Smooth muscle cell (in vitro differentiated cells): ENCODE measurements around the gene EVI5. TPM values are rescaled to one million over a fixed set of nuclear protein-coding genes. Genes with fewer than 3 reads are reported as not detected.
"Not testable (repeated sequence)": the region's sequence is repeated elsewhere in the genome, so short reads cannot be mapped to it uniquely, and the experiment has no call there.

Experiments
- DNase-seq: peaks from one replicate; lab custom pipeline; 2025; ENCODE audit not compliant: unreplicated experiment; lab: John Stamatoyannopoulos, UW
- H2AFZ ChIP-seq: fragments of 200-600 bp; sonication (generic); 2 replicates; pipeline ENCODE4 v1.6.0; 2016; ENCODE audit warnings: antibody characterized with exemption, low read depth, mild to moderate bottlenecking
- H3F3A ChIP-seq: fragments of 200-600 bp; sonication (generic); 2 replicates; pipeline ENCODE4 v1.6.0; 2017; ENCODE audit warnings: antibody characterized with exemption, low read depth
- H3K27ac ChIP-seq: fragments of 200-600 bp; sonication (generic); 2 replicates; pipeline ENCODE4 v1.5.1; 2016; ENCODE audit warnings: low read depth, mild to moderate bottlenecking
- H3K27me3 ChIP-seq: fragments of 200-600 bp; sonication (generic); 2 replicates; pipeline ENCODE4 v1.6.1; 2016; ENCODE audit warnings: low read depth, mild to moderate bottlenecking
- H3K36me3 ChIP-seq: fragments of 200-600 bp; sonication (generic); 2 replicates; pipeline ENCODE4 v1.5.1; 2016; ENCODE audit warnings: low read depth
- H3K4me1 ChIP-seq: fragments of 200-600 bp; sonication (generic); 2 replicates; pipeline ENCODE4 v1.5.1; 2016; ENCODE audit warnings: low read depth
- H3K4me2 ChIP-seq: fragments of 200-600 bp; sonication (generic); 2 replicates; pipeline ENCODE4 v1.6.0; 2016; ENCODE audit warnings: mild to moderate bottlenecking
- H3K4me3 ChIP-seq: fragments of 200-600 bp; sonication (generic); 2 replicates; pipeline ENCODE4 v1.5.1; 2016; ENCODE audit warnings: mild to moderate bottlenecking
- H3K79me2 ChIP-seq: fragments of 200-600 bp; sonication (generic); 2 replicates; pipeline ENCODE4 v1.6.0; 2016; ENCODE audit warnings: low read depth, mild to moderate bottlenecking
- H3K9ac ChIP-seq: fragments of 200-600 bp; sonication (generic); 2 replicates; pipeline ENCODE4 v1.6.0; 2016; ENCODE audit warnings: low read depth
- H3K9me3 ChIP-seq: fragments of 200-600 bp; sonication (generic); replicated peaks from 2 replicates; pipeline ENCODE4 v1.5.1; 2016; ENCODE audit warnings: low read depth
- H4K20me1 ChIP-seq: fragments of 200-600 bp; sonication (generic); 2 replicates; pipeline ENCODE4 v1.6.0; 2016; ENCODE audit warnings: low read depth
- CTCF ChIP-seq: fragments of 200-600 bp; sonication (generic); IDR thresholded peaks from 2 replicates; pipeline ENCODE4 v1.5.1; 2017; ENCODE audit warnings: borderline replicate concordance, mild to moderate bottlenecking, antibody characterized with exemption; ENCODE audit not compliant: insufficient read depth, poor library complexity, severe bottlenecking
- WGBS: methylation state at CpG from one replicate; pipeline ENCODE4 v1.1.7; 2016; ENCODE audit warnings: low lambda C conversion rate; 5-methylcytosine and 5-hydroxymethylcytosine counted together
- polyA plus RNA-seq: library from polyadenylated mRNA; unstranded; fragments of >200 nt; fragmentation: Nextera tagmentation; extraction: Ambion mirVana; gene quantifications from 2 replicates; pipeline ENCODE4 v1.2.1, GENCODE V29; 2016
- total RNA-seq: library from RNA; depleted of rRNA; stranded (reverse); fragments of >200 nt; gene quantifications from 2 replicates; pipeline ENCODE4 v1.2.3, GENCODE V29; 2014

EVI5 gene
- total and polyA plus RNA-seq, 2 experiments from 2014 or later: 35.4 to 47.6 TPM

DNA sequence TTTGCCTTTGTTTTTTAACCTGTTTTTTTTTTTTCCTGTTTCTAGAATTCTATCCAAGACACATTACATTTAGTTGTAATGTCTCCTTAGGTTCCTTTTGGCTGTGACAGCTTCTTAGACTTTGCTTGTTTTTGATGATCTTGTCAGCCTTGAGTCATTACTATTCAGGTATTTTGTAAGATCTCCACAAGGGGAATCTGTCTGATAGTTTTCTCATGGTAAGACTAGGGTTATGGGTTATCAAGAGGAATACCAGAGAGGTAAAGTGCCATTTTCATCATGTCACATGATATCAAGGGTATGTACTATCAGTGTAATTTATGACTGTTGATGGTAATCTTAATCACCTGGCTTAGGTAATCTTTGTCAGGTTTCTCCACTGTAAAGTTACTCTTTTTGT, 199.1 kb downstream of the EVI5 start:
- Histone ChIP-seq H3K4me1 (no peaks in the 10 kb centered on the region), H3K4me2 (no peak overlapping the region), H3K27ac (no peak overlapping the region), H3K9me3 (no peaks in the 10 kb centered on the region), H2AFZ (no peak overlapping the region), H4K20me1 (no peaks in the 10 kb centered on the region), H3K27me3 (no peaks in the 10 kb centered on the region), H3F3A (no peaks in the 10 kb centered on the region), H3K4me3 (no peak overlapping the region), H3K79me2 (no peaks in the 10 kb centered on the region), H3K36me3 (no peaks in the 10 kb centered on the region), H3K9ac (no peak overlapping the region)
- DNase-seq: no peak
- TF ChIP-seq CTCF: no peak

DNA sequence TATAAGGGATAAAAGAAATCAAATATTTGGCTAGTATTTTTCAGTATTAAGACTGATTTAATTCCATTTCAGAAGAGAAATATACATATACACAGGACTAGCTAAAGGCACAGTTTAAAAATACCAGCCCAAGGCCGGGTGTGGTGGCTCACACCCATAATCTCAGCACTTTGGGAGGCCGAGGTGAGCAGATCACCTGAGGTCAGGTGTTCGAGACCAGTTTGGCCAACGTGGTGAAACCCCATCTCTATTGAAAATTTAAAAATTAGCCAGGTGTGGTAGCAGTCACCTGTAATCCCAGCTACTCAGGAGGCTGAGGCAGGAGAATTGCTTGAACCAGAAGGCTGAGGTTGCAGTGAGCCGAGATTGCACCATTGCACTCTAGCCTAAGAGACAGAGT, 200.1 kb downstream of the EVI5 start:
- not testable (repeated sequence) for H3K79me2 ChIP-seq, H3K9ac ChIP-seq, H3K27me3 ChIP-seq, H3K9me3 ChIP-seq, H3K4me3 ChIP-seq, H2AFZ ChIP-seq, H3K36me3 ChIP-seq, DNase-seq, H3K4me2 ChIP-seq, H3K4me1 ChIP-seq, H4K20me1 ChIP-seq, H3F3A ChIP-seq
- WGBS: 95% methylated on average over 5 of the region's 5 CpGs
- H3K27ac ChIP-seq: peak overlapping the region; percentile 27

DNA sequence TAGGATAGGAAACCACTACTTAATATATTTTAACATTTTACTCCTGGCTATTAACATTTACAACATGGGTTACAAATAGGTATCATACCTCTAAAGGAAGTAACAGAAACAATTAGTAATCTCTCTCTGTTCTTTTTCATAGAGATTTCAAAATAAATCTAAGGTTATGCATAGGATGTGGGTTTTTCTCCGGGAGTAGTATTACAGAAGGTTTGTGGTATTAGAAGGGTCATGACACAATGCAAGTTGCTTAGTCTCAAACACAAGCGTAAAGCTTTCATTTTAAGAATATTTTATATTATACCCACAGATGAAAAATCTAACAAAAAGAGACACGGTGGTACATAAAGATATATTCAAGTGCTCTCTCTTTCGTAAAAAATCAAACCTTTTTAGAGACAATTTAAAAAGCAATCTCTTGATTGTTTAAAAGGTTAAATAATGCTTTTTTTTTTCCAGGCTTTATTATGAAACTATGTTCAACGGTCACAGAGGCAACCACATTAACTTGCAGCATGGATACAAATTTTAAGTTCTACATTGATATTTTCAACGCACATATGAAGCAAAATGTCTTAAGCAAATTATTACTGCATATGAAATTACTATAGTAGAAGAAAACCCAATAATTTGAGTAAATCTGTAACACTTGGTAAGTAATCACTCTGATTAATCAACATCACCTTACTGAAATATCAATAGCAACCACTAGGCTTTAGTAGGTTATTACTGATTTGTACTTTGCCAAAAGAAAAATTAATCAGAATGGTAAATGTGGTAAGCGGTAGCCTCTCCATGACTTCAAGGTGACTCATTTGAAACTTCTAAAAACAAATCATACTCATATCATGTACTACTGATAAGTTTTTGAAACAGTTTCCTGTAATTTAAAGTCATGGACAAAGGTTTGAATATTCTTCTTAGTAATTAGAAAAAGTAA, 200.8 kb downstream of the EVI5 start:
- no peak overlapping the region for H2AFZ ChIP-seq
- 85% methylated on average over 7 of the region's 7 CpGs for WGBS
- H3K4me1 ChIP-seq: no peaks in the 10 kb centered on the region
- no peaks in the 10 kb centered on the region for H3K36me3 ChIP-seq
- no peak overlapping the region for H3K4me2 ChIP-seq
- H3K4me3 ChIP-seq: no peak overlapping the region
- H3K79me2 ChIP-seq: no peaks in the 10 kb centered on the region
- no peaks in the 10 kb centered on the region for H3K9me3 ChIP-seq
- no peak for DNase-seq
- H3K9ac ChIP-seq: no peak overlapping the region
- H4K20me1 ChIP-seq: no peaks in the 10 kb centered on the region
- H3K27ac ChIP-seq: peak overlapping the region; percentile 27
- no peaks in the 10 kb centered on the region for H3K27me3 ChIP-seq
- TF ChIP-seq CTCF: no peak
- no peaks in the 10 kb centered on the region for H3F3A ChIP-seq

DNA sequence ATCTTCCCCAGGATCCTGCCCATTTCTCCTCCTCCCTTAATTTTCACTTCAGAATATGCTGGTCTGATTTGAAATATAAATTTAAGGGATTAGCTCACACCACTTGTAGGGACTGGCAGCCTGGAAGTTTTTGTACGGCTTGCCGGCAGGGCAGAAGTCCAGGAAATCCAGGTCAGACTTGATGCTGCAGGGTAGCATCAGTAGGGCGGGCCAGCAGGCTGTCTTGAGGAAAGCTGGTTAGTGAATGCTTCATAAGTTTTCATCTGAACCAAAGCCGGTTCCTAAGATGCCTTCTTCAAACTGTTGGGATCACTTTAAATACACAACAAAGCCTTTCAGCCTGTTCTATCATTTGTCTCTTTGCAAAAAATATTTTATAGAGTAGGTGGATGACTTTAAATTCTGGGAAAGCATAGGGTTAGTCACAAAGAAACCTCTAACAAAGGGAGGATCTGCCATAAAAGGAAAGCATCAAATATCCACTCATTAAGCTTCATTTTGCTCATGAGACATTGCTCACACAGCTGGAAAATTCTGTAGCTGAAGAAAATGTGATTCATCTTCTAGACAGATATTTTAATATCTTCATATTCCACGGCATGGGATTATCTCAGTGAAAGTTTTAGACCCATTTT, 207.5 kb downstream of the EVI5 start:
- Histone ChIP-seq H3K4me1 (no peaks in the 10 kb centered on the region), H3K4me2 (no peak overlapping the region), H3K9me3 (no peaks in the 10 kb centered on the region), H3K4me3 (no peak overlapping the region), H3K79me2 (no peaks in the 10 kb centered on the region), H3K27me3 (no peaks in the 10 kb centered on the region), H3K27ac (no peak overlapping the region), H2AFZ (no peak overlapping the region), H3K36me3 (no peaks in the 10 kb centered on the region), H3K9ac (no peak overlapping the region), H3F3A (no peaks in the 10 kb centered on the region), H4K20me1 (no peaks in the 10 kb centered on the region)
- 81% methylated on average over 5 of the region's 5 CpGs for WGBS
- DNase-seq: no peak
- no peak for TF ChIP-seq CTCF
